ENCODE measurements around the gene RPTOR. TPM values are rescaled to one million over a fixed set of nuclear protein-coding genes. Genes with fewer than 3 reads are reported as not detected.

The RPTOR gene
- total and polyA plus RNA-seq, 2 donors (not counting 3 experiments of a cell fraction or from before 2014, with no cell fraction given), result 10.7 to 41.8 TPM

- Histone ChIP-seq H3K9ac (replicated peaks; ENCODE audit: extremely low read depth, insufficient read depth, low read length) (no peak overlapping the region), H2AFZ (ENCODE audit: low read depth, low read length) (no peak overlapping the region), H3K36me3 (ENCODE audit: control insufficient read depth in 2 of 2, extremely low read depth in 1 of 2, insufficient read depth in 2 of 2, low read length in 2 of 2) (peaks cover 0 to 7% of the 10 kb centered on the region in 2 experiments), H3K4me3 (replicated peaks in 1 of 3; ENCODE audit: insufficient read depth in 1 of 3, low read depth in 1 of 3, low read length in 3 of 3) (no peak overlapping the region), H3K79me2 (ENCODE audit: control insufficient read depth, insufficient read depth, low read length) (no peaks in the 10 kb centered on the region), H3K4me1 (ENCODE audit: control insufficient read depth, extremely low read depth, insufficient read depth, low read length) (peaks cover 28% of the 10 kb centered on the region), H3K27ac (ENCODE audit: insufficient read depth, low read depth, low read length) (no peak overlapping the region), H3K9me3 (replicated peaks; ENCODE audit: control insufficient read depth, insufficient read depth, low read length) (no peaks in the 10 kb centered on the region), H3K27me3 (ENCODE audit: control insufficient read depth in 2 of 2, insufficient read depth in 2 of 2, low read length in 2 of 2) (no peaks in the 10 kb centered on the region), H3K4me2 (ENCODE audit: insufficient read depth, low read length) (no peak overlapping the region), H3K9me1 (replicated peaks; ENCODE audit: control insufficient read depth, extremely low read depth, insufficient read depth, low read length) (no peaks in the 10 kb centered on the region), H4K20me1 (replicated peaks; ENCODE audit: control insufficient read depth, extremely low read depth, insufficient read depth, low read length) (no peaks in the 10 kb centered on the region)
- BruUV-seq (replicated peaks), result no TSS peak
- ChIA-PET CTCF (interaction anchor here (1.0 to 4.0 kb wide), 3 partner anchors 21 to 76 kb away, joined by 3 to 24 read pairs (median 3); no protein-coding TSS in a partner anchor), POLR2A (no interaction called here)
- TF ChIP-seq POLR2AphosphoS5 (IDR thresholded peaks at IDR 0.05; ENCODE audit: insufficient read depth, low read depth, low read length) (no peak), CTCF (IDR thresholded peaks at IDR 0.05; ENCODE audit: extremely low read depth in 1 of 2, insufficient read depth in 1 of 2, low read depth in 1 of 2, low read length in 2 of 2) (peak in 1 of 2 donors; percentile 4)
- no peak for FAIRE-seq
- dilution Hi-C loops (cut with MboI; ENCODE audit: extremely low pct_ligation_motif_present, low sequenced_read_pairs), result no loop called here
- intact Hi-C loops (cut with micrococcal nuclease), result no loop called here
- DNase-seq (ENCODE audit: low read depth, low spot score), result no peak
Observed at GRCh38 chr17:80894439-80894721, 349.7 kb downstream of the RPTOR start.

GRCh38 chr17:80894726-80895125 is 350.1 kb downstream of the RPTOR start:
- FAIRE-seq (no peak), DNase-seq (ENCODE audit: low read depth, low spot score) (no peak)
- Histone ChIP-seq H4K20me1 (replicated peaks; ENCODE audit: control insufficient read depth, extremely low read depth, insufficient read depth, low read length) (no peaks in the 10 kb centered on the region), H3K9me1 (replicated peaks; ENCODE audit: control insufficient read depth, extremely low read depth, insufficient read depth, low read length) (no peaks in the 10 kb centered on the region), H3K27ac (ENCODE audit: insufficient read depth, low read depth, low read length) (no peak overlapping the region), H3K9me3 (replicated peaks; ENCODE audit: control insufficient read depth, insufficient read depth, low read length) (no peaks in the 10 kb centered on the region), H2AFZ (ENCODE audit: low read depth, low read length) (no peak overlapping the region), H3K36me3 (ENCODE audit: control insufficient read depth in 2 of 2, extremely low read depth in 1 of 2, insufficient read depth in 2 of 2, low read length in 2 of 2) (peaks cover 0 to 7% of the 10 kb centered on the region in 2 experiments), H3K9ac (replicated peaks; ENCODE audit: extremely low read depth, insufficient read depth, low read length) (no peak overlapping the region), H3K4me1 (ENCODE audit: control insufficient read depth, extremely low read depth, insufficient read depth, low read length) (peaks cover 28% of the 10 kb centered on the region), H3K4me3 (replicated peaks in 1 of 3; ENCODE audit: insufficient read depth in 1 of 3, low read depth in 1 of 3, low read length in 3 of 3) (no peak overlapping the region), H3K4me2 (ENCODE audit: insufficient read depth, low read length) (no peak overlapping the region), H3K27me3 (ENCODE audit: control insufficient read depth in 2 of 2, insufficient read depth in 2 of 2, low read length in 2 of 2) (no peaks in the 10 kb centered on the region), H3K79me2 (ENCODE audit: control insufficient read depth, insufficient read depth, low read length) (no peaks in the 10 kb centered on the region)
- ChIA-PET POLR2A (no interaction called here), CTCF (interaction anchor here (1.0 to 4.0 kb wide), 3 partner anchors 21 to 75 kb away, joined by 3 to 24 read pairs (median 3); no protein-coding TSS in a partner anchor)
- dilution Hi-C loops (cut with MboI; ENCODE audit: extremely low pct_ligation_motif_present, low sequenced_read_pairs) (no loop called here), intact Hi-C loops (cut with micrococcal nuclease) (no loop called here)
- BruUV-seq (replicated peaks), result no TSS peak
- no peak for TF ChIP-seq EZH2 (IDR thresholded peaks at IDR 0.05; ENCODE audit: borderline replicate concordance, low read depth, low read length, severe bottlenecking)
- TF ChIP-seq CTCF (IDR thresholded peaks at IDR 0.05; ENCODE audit: extremely low read depth in 1 of 2, insufficient read depth in 1 of 2, low read depth in 1 of 2, low read length in 2 of 2), result no peak
- no peak for TF ChIP-seq JUN (IDR thresholded peaks at IDR 0.05; ENCODE audit: borderline replicate concordance, insufficient read depth, insufficient read length, low read depth)
- TF ChIP-seq MAX (IDR thresholded peaks at IDR 0.05; ENCODE audit: insufficient read depth, insufficient read length), result no peak
- TF ChIP-seq FOS (IDR thresholded peaks at IDR 0.05; ENCODE audit: borderline replicate concordance, insufficient read depth, low read length), result no peak
- TF ChIP-seq GATA2 (IDR thresholded peaks at IDR 0.05; ENCODE audit: insufficient read depth, insufficient read length, low read depth, low read length), result no peak
- no peak for TF ChIP-seq MYC (IDR thresholded peaks at IDR 0.05; ENCODE audit: low read depth, low read length)
- no peak for TF ChIP-seq POLR2A (IDR thresholded peaks at IDR 0.05; ENCODE audit: low read depth, low read length)
- no peak for TF ChIP-seq POLR2AphosphoS5 (IDR thresholded peaks at IDR 0.05; ENCODE audit: insufficient read depth, low read depth, low read length)

Data from endothelial cell of umbilical vein (primary cell).